ENCODE measurements around the gene DPEP1.
"Not testable (repeated sequence)": the region's sequence is repeated elsewhere in the genome, so short reads cannot be mapped to it uniquely, and the experiment has no call there.

DPEP1 gene

DNA sequence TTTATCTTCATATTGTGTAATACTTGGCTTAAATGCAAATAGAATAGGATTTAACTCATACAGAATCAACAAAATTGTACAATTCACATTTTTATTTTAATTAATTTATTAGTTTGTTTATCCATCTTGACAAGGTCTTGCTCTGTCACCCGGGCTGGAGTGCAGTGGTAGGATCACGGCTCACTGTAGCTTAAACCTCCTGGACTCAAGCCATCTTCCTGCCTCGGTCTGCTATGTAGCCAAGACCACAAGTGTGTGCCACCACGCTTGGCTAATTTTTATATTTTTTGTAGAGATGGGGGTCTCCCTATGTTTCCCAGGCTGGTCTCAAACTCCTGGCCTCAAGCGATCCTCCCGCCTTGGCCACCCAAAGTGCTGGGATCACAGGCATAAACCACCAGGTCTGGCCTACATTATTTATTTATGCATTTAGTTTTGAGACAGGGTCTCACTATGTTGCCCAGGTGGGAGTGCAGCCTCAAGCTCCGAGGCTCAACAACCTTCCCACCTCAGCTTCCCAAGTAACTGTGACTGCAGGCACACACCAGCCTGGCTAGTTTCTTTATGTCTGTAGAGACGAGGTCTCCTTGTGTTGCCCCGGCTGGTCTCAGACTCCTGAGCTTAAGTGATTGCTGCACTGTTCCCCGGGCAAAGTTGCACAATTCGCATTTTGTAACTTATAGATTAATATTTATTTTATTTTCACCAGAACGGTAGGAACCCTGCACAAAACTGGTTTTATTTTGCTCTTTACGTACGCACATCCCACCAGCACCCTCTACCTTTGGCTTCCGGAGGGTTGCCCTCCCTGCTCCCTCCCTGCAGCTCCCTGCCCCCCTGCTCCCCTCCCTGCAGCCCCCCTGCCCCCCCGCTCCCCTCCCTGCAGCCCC, 4.9 kb downstream of the DPEP1 start:
- in situ Hi-C loops (cut with HindIII; ENCODE audit: low sequenced_read_pairs): no loop called here

DNA sequence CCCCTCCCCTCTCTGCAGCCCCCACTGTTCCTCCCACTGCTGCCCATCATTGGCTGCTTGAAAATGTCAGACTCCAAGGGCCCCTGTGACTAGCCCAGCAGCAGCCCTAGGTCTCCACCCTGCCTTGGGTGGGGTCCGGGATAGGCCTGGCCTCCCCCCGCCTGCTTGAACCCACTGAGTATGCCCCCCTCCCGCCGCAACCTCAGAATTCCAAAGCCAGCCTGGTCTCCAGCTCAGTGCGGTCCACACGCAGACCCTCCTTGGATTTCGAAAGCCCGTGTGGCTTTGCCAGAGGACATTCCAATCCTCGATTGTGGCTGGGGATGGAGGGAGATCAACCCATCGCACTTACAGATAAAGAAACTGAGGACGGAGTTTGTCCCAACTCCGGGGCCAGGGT, 6.4 kb downstream of the DPEP1 start:
- in situ Hi-C loops (cut with HindIII; ENCODE audit: low sequenced_read_pairs): no loop called here

DNA sequence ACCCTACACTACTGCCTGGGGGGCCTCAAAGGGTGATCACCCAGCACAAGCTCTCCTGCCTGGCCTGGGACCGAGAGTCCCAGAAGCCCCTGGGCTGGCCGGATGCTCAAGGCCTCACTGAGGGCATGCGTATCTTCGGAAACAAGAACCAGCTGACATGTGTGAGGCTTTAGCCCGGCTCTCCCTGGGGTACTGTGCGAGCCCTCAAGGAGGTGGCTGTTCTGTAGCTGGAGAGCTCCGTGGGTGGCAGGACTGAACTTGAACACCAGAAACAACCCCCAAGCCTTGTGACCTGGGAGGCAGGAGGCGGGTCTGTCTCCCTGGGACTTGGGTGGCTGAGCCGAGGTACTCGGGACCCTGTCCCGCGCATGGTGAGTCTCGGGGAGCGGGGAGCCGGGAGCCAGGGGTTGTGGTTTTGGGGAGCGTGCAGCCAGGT, 7.0 kb downstream of the DPEP1 start:
- in situ Hi-C loops (cut with HindIII; ENCODE audit: low sequenced_read_pairs): no loop called here

DNA sequence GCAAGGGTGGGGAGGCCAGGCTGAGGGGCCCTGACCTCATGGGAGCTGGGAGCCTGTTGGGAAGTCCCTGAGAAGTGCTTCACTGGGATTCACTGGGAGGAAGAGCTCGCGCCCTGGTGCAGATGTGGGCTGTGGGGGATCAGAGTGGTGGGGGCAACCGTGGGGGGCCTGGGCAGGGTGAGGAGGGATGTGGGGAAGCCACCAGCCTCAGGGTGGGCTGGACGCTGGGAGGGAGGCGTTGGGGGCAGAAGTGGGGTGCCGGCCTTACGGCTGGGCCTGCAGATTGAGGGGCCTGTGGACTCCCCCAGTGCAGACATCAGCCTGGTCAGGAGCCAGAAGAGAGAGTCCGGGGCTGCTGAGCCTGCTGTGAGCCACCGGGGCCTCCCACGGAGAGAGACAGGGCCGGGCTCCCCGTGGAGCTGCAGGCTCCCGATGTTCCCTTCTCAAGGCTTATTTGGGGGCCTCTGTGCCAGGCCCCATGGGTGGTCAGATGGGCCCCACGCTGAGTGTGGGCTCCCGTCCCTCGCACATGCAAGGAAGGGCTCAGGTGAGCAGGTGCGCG, 7.8 kb downstream of the DPEP1 start:
- in situ Hi-C loops (cut with HindIII; ENCODE audit: low sequenced_read_pairs): no loop called here

DNA sequence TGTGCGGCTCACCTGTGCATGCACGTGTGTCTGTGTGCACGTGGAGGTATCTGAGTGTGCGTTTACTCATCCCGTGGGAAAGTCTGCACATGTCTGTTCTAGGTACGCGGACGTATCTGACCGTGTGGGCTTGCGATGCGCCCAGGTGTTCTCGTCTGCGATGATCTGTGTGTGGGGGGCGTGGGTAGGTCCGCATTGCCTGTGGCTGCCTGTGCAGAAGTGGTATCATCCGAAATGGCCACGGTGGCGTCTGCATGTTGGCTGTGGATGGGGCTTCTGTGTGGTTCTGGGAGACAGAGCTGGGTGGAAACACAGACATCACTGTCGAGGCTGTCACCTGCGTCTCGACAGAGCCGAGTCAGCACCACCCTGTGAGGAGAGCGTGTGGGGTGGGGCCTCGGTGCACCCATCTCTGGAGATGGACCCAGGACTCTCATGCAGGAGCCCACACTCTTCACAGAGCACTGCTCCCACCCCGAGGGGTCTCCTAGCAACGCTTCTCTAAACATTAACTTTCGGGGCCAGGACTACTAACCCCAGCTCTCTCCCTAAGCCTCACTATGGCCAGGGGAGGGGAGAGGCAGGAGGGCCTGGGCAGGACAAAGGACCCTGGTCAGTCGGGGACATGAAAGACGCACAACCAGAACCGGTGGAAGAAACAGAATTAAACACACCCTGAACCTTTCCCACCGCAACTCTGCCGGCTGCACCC, 8.4 kb downstream of the DPEP1 start:
- in situ Hi-C loops (cut with HindIII; ENCODE audit: low sequenced_read_pairs): no loop called here

DNA sequence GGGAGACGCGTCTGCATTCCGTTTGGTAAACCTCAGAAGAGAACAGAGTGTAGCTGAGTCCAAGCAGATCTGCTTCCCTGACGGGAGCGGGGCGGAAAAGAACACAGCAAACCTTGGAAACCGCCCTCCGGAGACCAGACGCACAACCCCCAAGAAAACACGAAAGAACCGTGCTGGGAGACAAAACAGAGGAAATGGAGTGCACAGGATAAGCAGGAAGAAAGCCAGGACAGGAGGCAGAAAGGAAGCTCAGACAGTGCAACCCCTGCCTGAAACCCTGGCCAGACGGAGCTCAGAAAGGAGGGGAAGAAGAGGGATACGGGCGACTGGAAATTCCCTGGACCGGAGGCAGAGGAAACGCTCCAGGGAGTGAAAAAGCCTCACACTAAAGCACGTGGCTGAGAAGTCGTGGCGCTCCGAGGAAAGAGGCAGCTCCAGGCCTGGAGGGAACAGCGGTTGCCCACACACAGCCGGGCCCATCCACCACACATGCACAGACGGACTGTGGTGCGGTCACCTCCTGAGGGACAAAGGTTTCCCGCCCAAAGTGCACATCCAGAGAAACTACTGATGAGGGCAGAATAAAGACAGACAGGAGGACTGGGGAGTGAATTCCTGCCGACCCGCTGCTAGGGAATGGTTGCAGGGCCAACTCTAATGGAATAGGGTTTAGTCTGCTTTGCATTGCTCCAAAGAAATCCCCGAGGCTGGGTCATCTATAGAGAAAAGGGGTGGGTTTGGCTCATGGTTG, 10.2 kb downstream of the DPEP1 start:
- in situ Hi-C loops (cut with HindIII; ENCODE audit: low sequenced_read_pairs): no loop called here

DNA sequence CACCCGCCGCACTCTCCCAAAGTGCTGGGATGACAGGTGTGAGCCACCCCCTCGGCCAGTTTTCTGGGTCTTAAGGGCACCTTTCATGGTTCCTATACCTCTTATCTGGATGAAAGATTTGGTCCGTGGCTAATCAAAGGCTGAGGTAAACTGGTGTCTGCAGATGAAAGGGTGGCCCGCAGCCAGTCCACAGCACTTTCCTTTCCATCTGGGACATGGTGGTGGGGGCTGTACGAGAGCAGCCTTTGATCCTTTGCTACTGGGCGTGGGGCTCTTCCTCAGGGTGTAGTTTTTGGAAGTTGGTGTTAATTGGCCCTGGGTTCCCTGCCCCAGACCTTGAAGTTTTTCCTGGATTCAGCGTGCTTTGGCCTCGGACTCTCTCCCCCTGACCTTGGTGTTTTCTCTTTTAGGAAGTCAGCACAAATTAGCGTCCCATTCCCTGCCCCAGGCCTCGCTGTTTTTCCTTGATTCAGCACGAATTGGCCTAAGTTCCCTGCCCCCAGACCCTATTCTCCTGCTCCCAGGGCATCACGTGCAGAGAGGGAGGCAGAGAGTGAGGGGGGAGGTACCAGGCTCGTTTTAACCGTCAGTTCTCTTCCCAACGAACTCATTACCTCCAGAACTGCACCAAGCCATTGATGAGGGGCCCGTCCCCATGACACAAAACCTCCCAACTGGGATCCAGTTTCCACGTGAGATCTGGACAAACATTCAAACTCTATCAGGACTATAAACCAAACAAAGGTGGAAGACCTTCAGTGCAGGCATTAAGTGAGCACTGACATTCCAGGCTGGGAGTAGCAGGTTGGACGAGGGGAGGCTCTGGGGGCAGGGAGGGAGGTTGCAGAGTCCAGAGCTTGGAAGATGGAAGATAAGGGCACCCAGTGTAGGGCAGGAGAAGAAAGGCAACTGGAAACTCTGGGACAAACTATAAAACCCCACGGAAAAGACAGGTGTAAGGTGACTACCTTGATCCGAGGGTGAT, 11.6 kb downstream of the DPEP1 start:
- in situ Hi-C loops (cut with HindIII; ENCODE audit: low sequenced_read_pairs): no loop called here

DNA sequence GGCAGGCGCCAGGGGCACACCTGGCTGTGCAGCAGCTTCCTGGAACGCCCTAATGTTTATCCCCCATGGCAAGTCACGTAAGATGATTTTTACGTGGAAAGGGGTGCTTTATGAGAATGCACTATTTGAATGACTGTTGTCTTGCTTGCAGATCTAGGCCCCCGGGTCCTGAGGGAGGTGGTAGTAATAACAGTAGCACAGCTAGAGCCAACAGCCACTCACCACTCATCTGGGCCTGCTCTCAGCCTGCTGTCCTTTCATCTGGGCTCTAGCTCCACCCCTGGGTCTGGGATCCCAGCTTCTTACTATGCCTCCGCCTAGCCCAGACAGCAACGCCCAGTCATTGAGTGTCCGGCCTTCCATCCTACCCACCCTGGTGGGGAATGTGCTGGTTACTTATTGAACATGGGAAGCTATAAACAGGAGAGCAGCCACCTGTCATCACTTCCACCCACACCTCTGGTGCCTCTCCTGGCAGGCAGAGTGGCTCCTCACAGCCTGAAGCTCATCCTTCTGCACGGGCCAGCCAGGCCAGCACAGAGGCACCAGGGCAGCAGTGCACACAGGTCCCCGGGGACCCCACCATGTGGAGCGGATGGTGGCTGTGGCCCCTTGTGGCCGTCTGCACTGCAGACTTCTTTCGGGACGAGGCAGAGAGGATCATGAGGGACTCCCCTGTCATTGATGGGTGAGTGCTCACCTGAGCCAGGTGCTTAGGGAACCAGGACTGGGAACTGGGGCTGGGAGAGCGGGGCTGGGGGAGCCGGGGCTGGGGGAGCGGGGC, 16.6 kb downstream of the DPEP1 start:
- in situ Hi-C loops (cut with HindIII; ENCODE audit: low sequenced_read_pairs): no loop called here

DNA sequence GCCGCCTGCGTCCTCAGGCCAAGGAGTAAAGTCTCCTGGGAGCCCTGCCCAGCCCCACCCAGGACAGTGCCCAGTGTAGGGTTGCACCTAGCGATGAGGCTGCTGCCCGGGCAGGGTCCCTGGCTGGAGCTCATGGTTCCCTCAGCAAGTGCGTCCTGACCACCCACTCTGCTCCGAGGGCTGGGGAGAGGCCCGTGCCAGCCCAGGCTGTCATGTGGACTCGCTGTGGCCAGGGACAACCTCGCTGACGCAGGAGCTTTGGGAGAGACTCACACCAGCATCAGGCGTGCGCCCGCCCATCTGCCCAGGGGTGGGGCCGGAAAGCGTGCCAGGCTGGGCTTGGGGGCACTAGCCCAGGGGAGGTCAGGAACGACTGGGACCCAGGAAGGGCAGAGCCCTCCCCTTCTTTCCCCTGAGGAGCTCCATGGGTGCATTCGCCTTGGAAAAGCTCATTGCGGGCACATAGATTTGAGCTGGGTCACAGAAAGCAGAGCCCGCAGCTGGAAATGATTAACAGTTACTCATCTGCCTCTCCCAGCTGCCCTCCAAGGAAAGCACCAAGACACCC, 19.7 kb downstream of the DPEP1 start:
- in situ Hi-C loops (cut with HindIII; ENCODE audit: low sequenced_read_pairs): no loop called here

DNA sequence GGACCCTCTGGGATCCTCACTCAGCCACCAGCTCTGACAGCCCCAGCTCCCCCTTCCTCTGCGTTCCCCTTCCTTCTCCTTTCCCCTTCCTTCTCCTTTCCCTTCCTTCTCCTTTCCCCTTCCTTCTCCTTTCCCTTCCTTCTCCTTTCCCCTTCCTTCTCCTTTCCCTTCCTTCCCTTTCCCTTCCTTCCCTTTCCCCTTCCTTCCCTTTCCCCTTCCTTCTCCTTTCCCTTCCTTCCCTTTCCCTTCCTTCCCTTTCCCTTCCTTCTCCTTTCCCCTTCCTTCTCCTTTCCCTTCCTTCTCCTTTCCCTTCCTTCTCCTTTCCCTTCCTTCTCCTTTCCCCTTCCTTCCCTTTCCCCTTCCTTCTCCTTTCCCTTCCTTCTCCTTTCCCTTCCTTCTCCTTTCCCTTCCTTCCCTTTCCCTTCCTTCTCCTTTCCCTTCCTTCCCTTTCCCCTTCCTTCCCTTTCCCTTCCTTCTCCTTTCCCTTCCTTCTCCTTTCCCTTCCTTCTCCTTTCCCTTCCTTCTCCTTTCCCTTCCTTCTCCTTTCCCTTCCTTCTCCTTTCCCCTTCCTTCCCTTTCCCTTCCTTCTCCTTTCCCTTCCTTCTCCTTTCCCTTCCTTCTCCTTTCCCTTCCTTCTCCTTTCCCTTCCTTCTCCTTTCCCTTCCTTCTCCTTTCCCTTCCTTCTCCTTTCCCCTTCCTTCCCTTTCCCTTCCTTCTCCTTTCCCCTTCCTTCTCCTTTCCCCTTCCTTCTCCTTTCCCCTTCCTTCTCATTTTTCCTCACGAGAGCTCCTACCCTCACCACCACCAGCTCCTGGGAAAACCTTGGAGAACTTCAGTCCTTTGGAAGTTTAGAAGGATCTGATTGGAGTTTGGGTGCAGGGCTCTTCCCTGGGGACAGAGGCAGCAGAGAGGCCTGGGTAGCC, 21.3 kb downstream of the DPEP1 start:
- in situ Hi-C loops (cut with HindIII; ENCODE audit: low sequenced_read_pairs): not testable (repeated sequence)

DNA sequence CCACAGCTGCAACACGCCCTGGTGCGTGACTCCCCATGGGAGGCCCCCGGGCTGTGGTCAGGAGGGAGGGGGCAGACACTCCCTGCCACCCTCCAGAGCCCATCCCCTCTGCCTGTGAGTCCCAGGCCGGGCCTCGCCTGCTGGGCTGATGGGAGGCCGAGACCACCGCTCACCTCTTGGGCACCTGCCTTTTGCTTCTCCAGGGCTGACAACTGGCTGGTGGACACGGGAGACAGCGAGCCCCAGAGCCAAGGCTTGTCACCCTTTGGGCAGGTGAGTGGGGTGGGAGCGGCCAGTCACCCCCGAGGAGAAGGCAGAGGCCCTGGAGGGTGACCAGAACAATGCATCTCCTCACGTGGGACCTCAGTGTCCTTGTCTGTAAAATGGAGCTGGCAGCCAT, 23.2 kb downstream of the DPEP1 start:
- in situ Hi-C loops (cut with HindIII; ENCODE audit: low sequenced_read_pairs): no loop called here

DNA sequence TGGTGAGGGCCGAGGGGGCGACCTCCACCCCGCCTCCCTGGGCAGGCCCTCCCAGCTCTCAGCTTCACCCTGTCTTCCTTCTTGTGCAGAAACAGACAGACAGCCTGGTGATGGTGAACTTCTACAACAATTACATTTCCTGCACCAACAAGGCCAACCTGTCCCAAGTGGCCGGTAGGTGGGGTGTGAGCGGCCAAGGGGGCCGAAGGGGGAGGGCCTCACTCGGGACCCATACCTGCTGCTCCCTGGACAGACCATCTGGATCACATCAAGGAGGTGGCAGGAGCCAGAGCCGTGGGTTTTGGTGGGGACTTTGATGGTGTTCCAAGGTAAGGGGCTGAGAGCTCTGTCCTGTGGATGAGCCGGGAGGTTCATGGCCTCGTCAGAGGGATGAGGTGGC, 23.9 kb downstream of the DPEP1 start:
- in situ Hi-C loops (cut with HindIII; ENCODE audit: low sequenced_read_pairs): no loop called here

DNA sequence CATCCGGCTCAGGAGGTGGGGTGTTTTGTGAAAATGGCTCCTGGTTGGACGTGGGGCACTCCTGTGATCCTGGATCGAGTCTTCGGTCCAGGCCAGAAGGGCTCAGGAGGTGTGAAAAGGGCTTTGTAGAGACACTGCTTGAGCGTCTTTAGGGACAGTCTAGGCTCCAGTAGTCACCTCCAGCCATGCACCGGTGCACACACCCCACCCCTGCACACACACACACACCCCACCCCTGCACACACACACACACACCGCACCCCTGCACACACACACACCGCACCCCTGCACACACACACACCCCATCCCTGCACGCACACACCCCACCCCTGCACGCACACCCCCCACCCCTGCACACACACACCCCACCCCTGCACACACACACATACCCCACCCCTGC, 25.0 kb downstream of the DPEP1 start:
- in situ Hi-C loops (cut with HindIII; ENCODE audit: low sequenced_read_pairs): no loop called here

DNA sequence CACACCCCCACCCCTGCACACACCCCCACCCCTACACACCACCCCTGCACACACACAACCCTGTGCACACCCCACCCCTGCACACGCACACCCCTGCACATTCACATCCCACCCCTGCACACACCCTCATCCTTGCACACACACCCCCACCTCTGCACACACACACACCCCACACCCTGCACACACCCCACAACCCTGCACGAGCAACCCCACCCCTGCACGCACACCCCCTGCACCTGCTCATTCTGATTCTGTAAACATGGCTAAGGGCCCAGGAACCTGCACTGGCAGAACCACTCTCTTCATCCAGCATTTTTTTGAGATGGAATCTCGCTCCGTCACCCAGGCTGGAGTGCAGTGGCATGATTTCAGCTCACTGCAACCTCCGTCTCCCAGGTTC, 25.9 kb downstream of the DPEP1 start:
- in situ Hi-C loops (cut with HindIII; ENCODE audit: low sequenced_read_pairs): no loop called here

DNA sequence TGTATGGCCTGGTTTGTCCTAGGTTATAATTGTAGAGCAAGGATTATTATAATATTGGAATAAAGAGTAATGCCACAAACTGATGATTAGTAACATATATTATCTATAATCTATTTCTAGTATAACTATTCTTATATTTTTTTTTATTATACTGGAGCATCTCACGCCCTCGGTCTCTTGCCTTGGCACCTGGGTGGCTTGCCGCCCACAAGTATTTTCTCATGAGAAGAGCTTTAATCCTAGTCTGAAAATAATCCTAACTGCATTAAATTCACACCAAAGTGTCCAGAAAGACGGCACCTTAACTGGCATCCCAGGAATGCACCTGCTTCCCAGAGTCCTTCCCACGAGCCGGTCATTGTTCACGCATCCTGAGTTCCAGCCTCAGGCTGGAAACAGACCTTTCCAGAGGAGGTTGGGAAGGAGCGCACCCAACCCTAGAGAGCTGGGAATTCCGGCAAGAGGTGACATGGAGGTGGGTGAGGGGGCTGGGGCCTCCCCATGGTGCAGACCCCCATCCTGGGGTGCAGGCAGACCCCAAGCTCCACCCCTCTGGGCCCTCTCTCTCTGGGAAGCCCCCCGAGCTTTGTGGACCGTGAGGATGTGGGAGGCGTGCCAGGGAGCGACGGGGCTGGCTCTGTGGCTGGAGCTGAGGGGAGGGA, 28.1 kb downstream of the DPEP1 start:
- in situ Hi-C loops (cut with HindIII; ENCODE audit: low sequenced_read_pairs): no loop called here

DNA sequence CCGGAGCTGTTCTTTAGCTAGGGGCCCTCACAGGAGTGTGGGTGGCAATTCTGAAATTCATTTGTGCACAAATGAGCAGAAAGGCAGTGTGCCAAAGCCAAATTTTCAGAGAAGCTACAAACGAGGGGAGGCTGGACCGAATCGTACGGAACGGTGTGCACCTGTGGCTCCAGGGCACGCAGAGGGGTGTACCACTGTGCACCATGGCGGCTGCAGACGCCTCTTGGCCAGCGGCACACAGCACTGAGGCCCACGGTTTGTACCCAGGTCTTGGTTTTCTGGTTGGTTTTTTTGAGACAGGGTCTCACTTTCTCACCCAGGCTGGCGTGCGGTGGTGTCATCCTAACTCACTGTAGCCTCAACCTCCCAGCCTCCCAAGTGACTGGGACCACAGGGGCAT, 29.1 kb downstream of the DPEP1 start:
- in situ Hi-C loops (cut with HindIII; ENCODE audit: low sequenced_read_pairs): no loop called here

DNA sequence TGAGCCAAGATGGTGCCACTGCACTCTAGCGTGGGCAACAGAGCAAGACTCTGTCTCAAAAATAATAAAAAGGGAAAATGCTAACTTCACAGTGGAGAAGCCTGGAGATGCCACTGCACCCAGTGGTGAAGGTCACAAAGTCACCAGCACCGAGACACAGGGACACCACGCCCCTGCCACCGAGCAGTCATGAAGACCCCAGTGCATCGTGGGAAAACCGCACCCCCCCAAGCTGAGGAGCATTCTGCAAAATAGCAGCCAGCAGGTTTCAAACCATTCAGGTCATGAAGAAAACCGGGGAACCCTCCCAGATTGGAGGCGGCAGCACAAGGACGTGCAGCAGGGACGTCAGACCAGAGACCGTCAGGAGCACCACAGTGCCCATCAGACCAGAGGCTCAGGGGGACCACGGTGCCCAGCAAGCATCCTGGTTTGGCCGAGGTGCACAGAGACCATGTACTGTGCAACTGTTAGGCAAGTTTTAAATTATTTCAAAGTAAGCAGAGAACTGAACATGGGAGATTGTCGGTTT, 30.4 kb downstream of the DPEP1 start:
- in situ Hi-C loops (cut with HindIII; ENCODE audit: low sequenced_read_pairs): no loop called here
